Activated naive CD4-positive, alpha-beta T cell (primary cell): ENCODE measurements around the gene INTS3.
"Not testable (repeated sequence)": the region's sequence is repeated elsewhere in the genome, so short reads cannot be mapped to it uniquely, and the experiment has no call there.

ENCODE experiments used
- DNase-seq, 4 experiments: peaks; one replicate each; lab custom pipeline; 2025; lab: John Stamatoyannopoulos, UW

INTS3 gene

GRCh38 chr1:153763365-153764225 lies 35.7 kb downstream of the INTS3 start:
- no peak for DNase-seq

GRCh38 chr1:153764310-153764709 lies 36.5 kb downstream of the INTS3 start:
- no peak for DNase-seq

- DNase-seq: not testable (repeated sequence)
Observed at GRCh38 chr1:153766663-153767062, 38.8 kb downstream of the INTS3 start.

GRCh38 chr1:153767519-153767918 lies 39.7 kb downstream of the INTS3 start:
- no peak for DNase-seq

- no peak for DNase-seq
Observed at GRCh38 chr1:153768316-153769181, 40.7 kb downstream of the INTS3 start.

GRCh38 chr1:153769221-153769620 lies 41.4 kb downstream of the INTS3 start:
- no peak for DNase-seq

GRCh38 chr1:153770797-153771196 lies 42.9 kb downstream of the INTS3 start:
- DNase-seq: no peak

- DNase-seq: no peak
Observed at GRCh38 chr1:153771261-153771660, 43.4 kb downstream of the INTS3 start.

GRCh38 chr1:153771841-153772593 lies 44.2 kb downstream of the INTS3 start:
- DNase-seq: no peak

GRCh38 chr1:153773096-153773921 lies 45.5 kb downstream of the INTS3 start:
- no peak for DNase-seq

- DNase-seq: no peak
Observed at GRCh38 chr1:153774026-153774595, 46.3 kb downstream of the INTS3 start.

GRCh38 chr1:153774780-153775457 lies 47.1 kb downstream of the INTS3 start, which contains the start of gene SLC27A3:
SLC27A3 (plus strand) TSS chr1:153775407; CDS start chr1:153775498, 91 bp downstream.
- DNase-seq: no peak

- DNase-seq: peak; percentile 21 to 56 (median 32)
Observed at GRCh38 chr1:153775458-153776327, 47.8 kb downstream of the INTS3 start.

GRCh38 chr1:153776352-153776751 lies 48.5 kb downstream of the INTS3 start:
- DNase-seq: no peak

GRCh38 chr1:153776845-153777370 lies 49.1 kb downstream of the INTS3 start:
- DNase-seq: no peak

GRCh38 chr1:153777648-153778047 lies 49.8 kb downstream of the INTS3 start:
- no peak for DNase-seq

- no peak for DNase-seq
Observed at GRCh38 chr1:153778051-153778823, 50.4 kb downstream of the INTS3 start.
